ENCODE measurements around the gene MUC20. TPM values are rescaled to one million over a fixed set of nuclear protein-coding genes. Genes with fewer than 3 reads are reported as not detected.

MUC20 gene
- total and polyA plus RNA-seq, 9 of the 15 experiments (the other 6 are each of a cell fraction or from before 2014, with no cell fraction given): 0.03 to 0.23 (median 0.15) TPM; not detected in 3

- TF ChIP-seq ZNF354B (CRISPR knock-in tag; IDR thresholded peaks at IDR 0.05): 0 out of 2 replicates have a peak, but pooled peaks have one; percentile 19
- peak; percentile 81 for TF ChIP-seq BRD9 (IDR thresholded peaks at IDR 0.05; ENCODE audit: low read depth, partially characterized antibody)
- TF ChIP-seq NFRKB (IDR thresholded peaks at IDR 0.05; ENCODE audit: low read depth): peak; percentile 70
- TF ChIP-seq, protein P1, sequence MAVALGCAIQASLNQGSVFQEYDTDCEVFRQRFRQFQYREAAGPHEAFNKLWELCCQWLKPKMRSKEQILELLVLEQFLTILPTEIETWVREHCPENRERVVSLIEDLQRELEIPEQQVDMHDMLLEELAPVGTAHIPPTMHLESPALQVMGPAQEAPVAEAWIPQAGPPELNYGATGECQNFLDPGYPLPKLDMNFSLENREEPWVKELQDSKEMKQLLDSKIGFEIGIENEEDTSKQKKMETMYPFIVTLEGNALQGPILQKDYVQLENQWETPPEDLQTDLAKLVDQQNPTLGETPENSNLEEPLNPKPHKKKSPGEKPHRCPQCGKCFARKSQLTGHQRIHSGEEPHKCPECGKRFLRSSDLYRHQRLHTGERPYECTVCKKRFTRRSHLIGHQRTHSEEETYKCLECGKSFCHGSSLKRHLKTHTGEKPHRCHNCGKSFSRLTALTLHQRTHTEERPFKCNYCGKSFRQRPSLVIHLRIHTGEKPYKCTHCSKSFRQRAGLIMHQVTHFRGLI (CRISPR knock-in tag; IDR thresholded peaks at IDR 0.05): no peak
- no peak for TF ChIP-seq GTF2A2 (tag; IDR thresholded peaks at IDR 0.05)
- no peak for TF ChIP-seq ZKSCAN8 (CRISPR knock-in tag; IDR thresholded peaks at IDR 0.05)
- TF ChIP-seq, protein P2, sequence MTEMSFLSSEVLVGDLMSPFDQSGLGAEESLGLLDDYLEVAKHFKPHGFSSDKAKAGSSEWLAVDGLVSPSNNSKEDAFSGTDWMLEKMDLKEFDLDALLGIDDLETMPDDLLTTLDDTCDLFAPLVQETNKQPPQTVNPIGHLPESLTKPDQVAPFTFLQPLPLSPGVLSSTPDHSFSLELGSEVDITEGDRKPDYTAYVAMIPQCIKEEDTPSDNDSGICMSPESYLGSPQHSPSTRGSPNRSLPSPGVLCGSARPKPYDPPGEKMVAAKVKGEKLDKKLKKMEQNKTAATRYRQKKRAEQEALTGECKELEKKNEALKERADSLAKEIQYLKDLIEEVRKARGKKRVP (CRISPR knock-in tag; IDR thresholded peaks at IDR 0.05): 0 out of 2 replicates have a peak, but pooled peaks have one; percentile 40
- TF ChIP-seq CREM (IDR thresholded peaks at IDR 0.05; ENCODE audit: low read depth): no peak
- 0 out of 2 replicates have a peak, but pooled peaks have one; percentile 5 for TF ChIP-seq KLF6 (CRISPR knock-in tag; IDR thresholded peaks at IDR 0.05; ENCODE audit: borderline replicate concordance)
- peak; percentile 22 to 23; a peak in 1 of 4 replicates for TF ChIP-seq NRF1 (conservative IDR thresholded peaks at IDR 0.05 in 1 of 2, IDR thresholded peaks at IDR 0.05 in 1 of 2)
- TF ChIP-seq YBX1 (IDR thresholded peaks at IDR 0.05): peak; percentile 76; the same call in 1 of the 2 replicates
- TF ChIP-seq NBN (IDR thresholded peaks at IDR 0.05; ENCODE audit: low read depth): peak; percentile 78
- TF ChIP-seq, protein P3, sequence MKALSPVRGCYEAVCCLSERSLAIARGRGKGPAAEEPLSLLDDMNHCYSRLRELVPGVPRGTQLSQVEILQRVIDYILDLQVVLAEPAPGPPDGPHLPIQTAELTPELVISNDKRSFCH (CRISPR knock-in tag; IDR thresholded peaks at IDR 0.05): 0 out of 2 replicates have a peak, but pooled peaks have one; percentile 4
- TF ChIP-seq, protein P3 (tag; IDR thresholded peaks at IDR 0.05): no peak
- no peak for TF ChIP-seq ZNF280B (CRISPR knock-in tag; IDR thresholded peaks at IDR 0.05)
- TF ChIP-seq ZNF764 (CRISPR knock-in tag; IDR thresholded peaks at IDR 0.05; ENCODE audit: low read depth): no peak
- TF ChIP-seq BRCA1 (IDR thresholded peaks at IDR 0.05): no peak
- TF ChIP-seq BRCA1 (CRISPR knock-in tag; IDR thresholded peaks at IDR 0.05): no peak
- TF ChIP-seq RNF219 (CRISPR knock-in tag; IDR thresholded peaks at IDR 0.05): no peak
- no peak for TF ChIP-seq KAT7 (CRISPR knock-in tag; IDR thresholded peaks at IDR 0.05; ENCODE audit: borderline replicate concordance)
- no peak for TF ChIP-seq ZNF584 (CRISPR knock-in tag; IDR thresholded peaks at IDR 0.05; ENCODE audit: low read depth)
These were observed 23.0 kb upstream of the MUC20 start (continued) for GRCh38 chr3:195697582-195698324.
